PC-9 (cell line): ENCODE results near the gene PJA2.

Experiments used
- EZH2 ChIP-seq: fragments of 200-600 bp; sonication (generic); IDR thresholded peaks from 2 replicates; pipeline ENCODE4 v1.8.0; 2017; ENCODE audit warnings: antibody characterized with exemption, low read depth
- TF ChIP-seq, protein P1 (sequence below): fragments of 200-600 bp; sonication (generic); conservative IDR thresholded peaks from 2 replicates; pipeline ENCODE4 v1.6.1; 2017; ENCODE audit warnings: mixed run types, antibody characterized with exemption, mild to moderate bottlenecking, moderate library complexity

DNA sequence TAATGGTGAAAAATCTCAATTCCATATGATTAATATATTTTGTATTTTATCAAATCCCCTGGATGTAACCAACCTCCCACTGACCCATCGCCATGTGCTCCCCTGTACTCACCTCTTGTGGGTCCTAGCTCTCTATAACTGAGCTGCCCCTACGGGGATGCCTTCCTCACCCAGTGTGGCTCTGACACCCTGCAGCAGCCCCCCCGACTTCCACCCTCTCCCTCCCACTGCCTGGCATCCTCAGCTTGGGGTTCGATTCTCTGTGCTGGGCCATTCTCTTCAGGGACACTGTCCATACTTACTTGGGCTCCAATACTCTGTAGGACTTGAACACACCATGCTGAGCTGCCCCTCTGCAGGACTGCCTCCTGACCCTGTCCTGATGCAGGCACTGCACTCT lies 87.1 kb downstream of the PJA2 start:
- TF ChIP-seq, protein P1, sequence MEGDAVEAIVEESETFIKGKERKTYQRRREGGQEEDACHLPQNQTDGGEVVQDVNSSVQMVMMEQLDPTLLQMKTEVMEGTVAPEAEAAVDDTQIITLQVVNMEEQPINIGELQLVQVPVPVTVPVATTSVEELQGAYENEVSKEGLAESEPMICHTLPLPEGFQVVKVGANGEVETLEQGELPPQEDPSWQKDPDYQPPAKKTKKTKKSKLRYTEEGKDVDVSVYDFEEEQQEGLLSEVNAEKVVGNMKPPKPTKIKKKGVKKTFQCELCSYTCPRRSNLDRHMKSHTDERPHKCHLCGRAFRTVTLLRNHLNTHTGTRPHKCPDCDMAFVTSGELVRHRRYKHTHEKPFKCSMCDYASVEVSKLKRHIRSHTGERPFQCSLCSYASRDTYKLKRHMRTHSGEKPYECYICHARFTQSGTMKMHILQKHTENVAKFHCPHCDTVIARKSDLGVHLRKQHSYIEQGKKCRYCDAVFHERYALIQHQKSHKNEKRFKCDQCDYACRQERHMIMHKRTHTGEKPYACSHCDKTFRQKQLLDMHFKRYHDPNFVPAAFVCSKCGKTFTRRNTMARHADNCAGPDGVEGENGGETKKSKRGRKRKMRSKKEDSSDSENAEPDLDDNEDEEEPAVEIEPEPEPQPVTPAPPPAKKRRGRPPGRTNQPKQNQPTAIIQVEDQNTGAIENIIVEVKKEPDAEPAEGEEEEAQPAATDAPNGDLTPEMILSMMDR: no peak
- TF ChIP-seq EZH2: no peak
